ENCODE results near the gene ABCB1. TPM values are rescaled to one million over a fixed set of nuclear protein-coding genes. Genes with fewer than 3 reads are reported as not detected.

The ABCB1 gene
- total and polyA plus RNA-seq, 9 of the 15 experiments (the other 6 are each of a cell fraction or from before 2014, with no cell fraction given): 0.03 to 0.86 (median 0.52) TPM

DNA sequence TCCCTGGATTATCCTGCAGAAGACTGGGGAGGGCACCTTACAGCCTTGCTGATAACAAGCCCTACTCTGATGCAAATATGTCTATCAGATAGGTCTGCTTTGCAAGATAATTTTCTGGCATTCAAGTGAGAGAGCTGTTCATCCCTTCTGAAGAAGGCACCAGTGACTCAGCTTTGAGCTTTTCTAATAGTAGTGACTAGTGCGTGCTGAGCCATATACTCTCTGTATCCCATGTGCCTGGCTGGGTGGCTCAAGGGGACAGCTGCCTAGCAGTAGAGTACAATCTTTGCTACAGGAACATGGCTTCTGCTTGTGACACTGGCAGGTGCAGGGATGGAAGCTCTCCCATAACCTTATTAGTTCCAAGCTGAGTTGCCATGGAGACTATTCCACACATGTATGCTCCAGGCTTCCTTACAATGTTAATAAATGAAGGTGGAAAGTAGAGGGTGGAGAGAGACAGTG is 90.2 kb downstream of the ABCB1 start (continued):
- TF ChIP-seq, protein P1, sequence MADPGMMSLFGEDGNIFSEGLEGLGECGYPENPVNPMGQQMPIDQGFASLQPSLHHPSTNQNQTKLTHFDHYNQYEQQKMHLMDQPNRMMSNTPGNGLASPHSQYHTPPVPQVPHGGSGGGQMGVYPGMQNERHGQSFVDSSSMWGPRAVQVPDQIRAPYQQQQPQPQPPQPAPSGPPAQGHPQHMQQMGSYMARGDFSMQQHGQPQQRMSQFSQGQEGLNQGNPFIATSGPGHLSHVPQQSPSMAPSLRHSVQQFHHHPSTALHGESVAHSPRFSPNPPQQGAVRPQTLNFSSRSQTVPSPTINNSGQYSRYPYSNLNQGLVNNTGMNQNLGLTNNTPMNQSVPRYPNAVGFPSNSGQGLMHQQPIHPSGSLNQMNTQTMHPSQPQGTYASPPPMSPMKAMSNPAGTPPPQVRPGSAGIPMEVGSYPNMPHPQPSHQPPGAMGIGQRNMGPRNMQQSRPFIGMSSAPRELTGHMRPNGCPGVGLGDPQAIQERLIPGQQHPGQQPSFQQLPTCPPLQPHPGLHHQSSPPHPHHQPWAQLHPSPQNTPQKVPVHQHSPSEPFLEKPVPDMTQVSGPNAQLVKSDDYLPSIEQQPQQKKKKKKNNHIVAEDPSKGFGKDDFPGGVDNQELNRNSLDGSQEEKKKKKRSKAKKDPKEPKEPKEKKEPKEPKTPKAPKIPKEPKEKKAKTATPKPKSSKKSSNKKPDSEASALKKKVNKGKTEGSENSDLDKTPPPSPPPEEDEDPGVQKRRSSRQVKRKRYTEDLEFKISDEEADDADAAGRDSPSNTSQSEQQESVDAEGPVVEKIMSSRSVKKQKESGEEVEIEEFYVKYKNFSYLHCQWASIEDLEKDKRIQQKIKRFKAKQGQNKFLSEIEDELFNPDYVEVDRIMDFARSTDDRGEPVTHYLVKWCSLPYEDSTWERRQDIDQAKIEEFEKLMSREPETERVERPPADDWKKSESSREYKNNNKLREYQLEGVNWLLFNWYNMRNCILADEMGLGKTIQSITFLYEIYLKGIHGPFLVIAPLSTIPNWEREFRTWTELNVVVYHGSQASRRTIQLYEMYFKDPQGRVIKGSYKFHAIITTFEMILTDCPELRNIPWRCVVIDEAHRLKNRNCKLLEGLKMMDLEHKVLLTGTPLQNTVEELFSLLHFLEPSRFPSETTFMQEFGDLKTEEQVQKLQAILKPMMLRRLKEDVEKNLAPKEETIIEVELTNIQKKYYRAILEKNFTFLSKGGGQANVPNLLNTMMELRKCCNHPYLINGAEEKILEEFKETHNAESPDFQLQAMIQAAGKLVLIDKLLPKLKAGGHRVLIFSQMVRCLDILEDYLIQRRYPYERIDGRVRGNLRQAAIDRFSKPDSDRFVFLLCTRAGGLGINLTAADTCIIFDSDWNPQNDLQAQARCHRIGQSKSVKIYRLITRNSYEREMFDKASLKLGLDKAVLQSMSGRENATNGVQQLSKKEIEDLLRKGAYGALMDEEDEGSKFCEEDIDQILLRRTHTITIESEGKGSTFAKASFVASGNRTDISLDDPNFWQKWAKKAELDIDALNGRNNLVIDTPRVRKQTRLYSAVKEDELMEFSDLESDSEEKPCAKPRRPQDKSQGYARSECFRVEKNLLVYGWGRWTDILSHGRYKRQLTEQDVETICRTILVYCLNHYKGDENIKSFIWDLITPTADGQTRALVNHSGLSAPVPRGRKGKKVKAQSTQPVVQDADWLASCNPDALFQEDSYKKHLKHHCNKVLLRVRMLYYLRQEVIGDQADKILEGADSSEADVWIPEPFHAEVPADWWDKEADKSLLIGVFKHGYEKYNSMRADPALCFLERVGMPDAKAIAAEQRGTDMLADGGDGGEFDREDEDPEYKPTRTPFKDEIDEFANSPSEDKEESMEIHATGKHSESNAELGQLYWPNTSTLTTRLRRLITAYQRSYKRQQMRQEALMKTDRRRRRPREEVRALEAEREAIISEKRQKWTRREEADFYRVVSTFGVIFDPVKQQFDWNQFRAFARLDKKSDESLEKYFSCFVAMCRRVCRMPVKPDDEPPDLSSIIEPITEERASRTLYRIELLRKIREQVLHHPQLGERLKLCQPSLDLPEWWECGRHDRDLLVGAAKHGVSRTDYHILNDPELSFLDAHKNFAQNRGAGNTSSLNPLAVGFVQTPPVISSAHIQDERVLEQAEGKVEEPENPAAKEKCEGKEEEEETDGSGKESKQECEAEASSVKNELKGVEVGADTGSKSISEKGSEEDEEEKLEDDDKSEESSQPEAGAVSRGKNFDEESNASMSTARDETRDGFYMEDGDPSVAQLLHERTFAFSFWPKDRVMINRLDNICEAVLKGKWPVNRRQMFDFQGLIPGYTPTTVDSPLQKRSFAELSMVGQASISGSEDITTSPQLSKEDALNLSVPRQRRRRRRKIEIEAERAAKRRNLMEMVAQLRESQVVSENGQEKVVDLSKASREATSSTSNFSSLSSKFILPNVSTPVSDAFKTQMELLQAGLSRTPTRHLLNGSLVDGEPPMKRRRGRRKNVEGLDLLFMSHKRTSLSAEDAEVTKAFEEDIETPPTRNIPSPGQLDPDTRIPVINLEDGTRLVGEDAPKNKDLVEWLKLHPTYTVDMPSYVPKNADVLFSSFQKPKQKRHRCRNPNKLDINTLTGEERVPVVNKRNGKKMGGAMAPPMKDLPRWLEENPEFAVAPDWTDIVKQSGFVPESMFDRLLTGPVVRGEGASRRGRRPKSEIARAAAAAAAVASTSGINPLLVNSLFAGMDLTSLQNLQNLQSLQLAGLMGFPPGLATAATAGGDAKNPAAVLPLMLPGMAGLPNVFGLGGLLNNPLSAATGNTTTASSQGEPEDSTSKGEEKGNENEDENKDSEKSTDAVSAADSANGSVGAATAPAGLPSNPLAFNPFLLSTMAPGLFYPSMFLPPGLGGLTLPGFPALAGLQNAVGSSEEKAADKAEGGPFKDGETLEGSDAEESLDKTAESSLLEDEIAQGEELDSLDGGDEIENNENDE (IDR thresholded peaks at IDR 0.05; ENCODE audit: low read depth, low read length): no peak
- TF ChIP-seq KLF16 (IDR thresholded peaks at IDR 0.05): 0 out of 2 replicates have a peak, but pooled peaks have one; percentile 15
- TF ChIP-seq TEAD1 (CRISPR knock-in tag; IDR thresholded peaks at IDR 0.05): 0 out of 4 replicates have a peak, but pooled peaks of 1 of the 2 experiments have one; percentile 16
- no peak for TF ChIP-seq SUPT5H (IDR thresholded peaks at IDR 0.05)
- TF ChIP-seq DDX20 (tag; IDR thresholded peaks at IDR 0.05; ENCODE audit: low read depth): no peak
- TF ChIP-seq, protein P2, sequence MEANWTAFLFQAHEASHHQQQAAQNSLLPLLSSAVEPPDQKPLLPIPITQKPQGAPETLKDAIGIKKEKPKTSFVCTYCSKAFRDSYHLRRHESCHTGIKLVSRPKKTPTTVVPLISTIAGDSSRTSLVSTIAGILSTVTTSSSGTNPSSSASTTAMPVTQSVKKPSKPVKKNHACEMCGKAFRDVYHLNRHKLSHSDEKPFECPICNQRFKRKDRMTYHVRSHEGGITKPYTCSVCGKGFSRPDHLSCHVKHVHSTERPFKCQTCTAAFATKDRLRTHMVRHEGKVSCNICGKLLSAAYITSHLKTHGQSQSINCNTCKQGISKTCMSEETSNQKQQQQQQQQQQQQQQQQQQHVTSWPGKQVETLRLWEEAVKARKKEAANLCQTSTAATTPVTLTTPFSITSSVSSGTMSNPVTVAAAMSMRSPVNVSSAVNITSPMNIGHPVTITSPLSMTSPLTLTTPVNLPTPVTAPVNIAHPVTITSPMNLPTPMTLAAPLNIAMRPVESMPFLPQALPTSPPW (CRISPR knock-in tag; IDR thresholded peaks at IDR 0.05): peak; percentile 45; the same call in 1 of the 2 replicates
- TF ChIP-seq, protein P3, sequence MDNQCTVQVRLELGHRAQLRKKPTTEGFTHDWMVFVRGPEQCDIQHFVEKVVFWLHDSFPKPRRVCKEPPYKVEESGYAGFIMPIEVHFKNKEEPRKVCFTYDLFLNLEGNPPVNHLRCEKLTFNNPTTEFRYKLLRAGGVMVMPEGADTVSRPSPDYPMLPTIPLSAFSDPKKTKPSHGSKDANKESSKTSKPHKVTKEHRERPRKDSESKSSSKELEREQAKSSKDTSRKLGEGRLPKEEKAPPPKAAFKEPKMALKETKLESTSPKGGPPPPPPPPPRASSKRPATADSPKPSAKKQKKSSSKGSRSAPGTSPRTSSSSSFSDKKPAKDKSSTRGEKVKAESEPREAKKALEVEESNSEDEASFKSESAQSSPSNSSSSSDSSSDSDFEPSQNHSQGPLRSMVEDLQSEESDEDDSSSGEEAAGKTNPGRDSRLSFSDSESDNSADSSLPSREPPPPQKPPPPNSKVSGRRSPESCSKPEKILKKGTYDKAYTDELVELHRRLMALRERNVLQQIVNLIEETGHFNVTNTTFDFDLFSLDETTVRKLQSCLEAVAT (IDR thresholded peaks at IDR 0.05): no peak
- peak; percentile 29 for TF ChIP-seq RFX1 (IDR thresholded peaks at IDR 0.05)
- TF ChIP-seq TEAD4 (IDR thresholded peaks at IDR 0.05; ENCODE audit: low read length): peak; percentile 74
- no peak for TF ChIP-seq TEAD4 (CRISPR knock-in tag; IDR thresholded peaks at IDR 0.05; ENCODE audit: borderline replicate concordance)
- no peak for TF ChIP-seq TFAM (CRISPR knock-in tag; conservative IDR thresholded peaks at IDR 0.05)
- TF ChIP-seq, protein P4, sequence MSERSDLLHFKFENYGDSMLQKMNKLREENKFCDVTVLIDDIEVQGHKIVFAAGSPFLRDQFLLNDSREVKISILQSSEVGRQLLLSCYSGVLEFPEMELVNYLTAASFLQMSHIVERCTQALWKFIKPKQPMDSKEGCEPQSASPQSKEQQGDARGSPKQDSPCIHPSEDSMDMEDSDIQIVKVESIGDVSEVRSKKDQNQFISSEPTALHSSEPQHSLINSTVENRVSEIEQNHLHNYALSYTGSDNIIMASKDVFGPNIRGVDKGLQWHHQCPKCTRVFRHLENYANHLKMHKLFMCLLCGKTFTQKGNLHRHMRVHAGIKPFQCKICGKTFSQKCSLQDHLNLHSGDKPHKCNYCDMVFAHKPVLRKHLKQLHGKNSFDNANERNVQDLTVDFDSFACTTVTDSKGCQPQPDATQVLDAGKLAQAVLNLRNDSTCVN (CRISPR knock-in tag; IDR thresholded peaks at IDR 0.05): no peak
- TF ChIP-seq RAD21 (CRISPR knock-in tag; conservative IDR thresholded peaks at IDR 0.05 in 1 of 2, IDR thresholded peaks at IDR 0.05 in 1 of 2): no peak

All from K562 (cell line).